ENCODE results near the gene FMN2.

- TF ChIP-seq EZH2phosphoT487 (IDR thresholded peaks at IDR 0.05; ENCODE audit: borderline replicate concordance, low read length), result no peak
- TF ChIP-seq CTCF (conservative IDR thresholded peaks at IDR 0.05; ENCODE audit: low read depth, low read length), result no peak
Observed at GRCh38 chr1:240495601-240496000, 403.9 kb downstream of the FMN2 start.

All from PC-3 (cell line).